ENCODE measurements around the gene WFDC1. TPM values are rescaled to one million over a fixed set of nuclear protein-coding genes. Genes with fewer than 3 reads are reported as not detected.

The WFDC1 gene
- polyA plus RNA-seq, 1 of the 3 experiments (the other 2 are of a cell fraction) = 0.03 TPM

DNA sequence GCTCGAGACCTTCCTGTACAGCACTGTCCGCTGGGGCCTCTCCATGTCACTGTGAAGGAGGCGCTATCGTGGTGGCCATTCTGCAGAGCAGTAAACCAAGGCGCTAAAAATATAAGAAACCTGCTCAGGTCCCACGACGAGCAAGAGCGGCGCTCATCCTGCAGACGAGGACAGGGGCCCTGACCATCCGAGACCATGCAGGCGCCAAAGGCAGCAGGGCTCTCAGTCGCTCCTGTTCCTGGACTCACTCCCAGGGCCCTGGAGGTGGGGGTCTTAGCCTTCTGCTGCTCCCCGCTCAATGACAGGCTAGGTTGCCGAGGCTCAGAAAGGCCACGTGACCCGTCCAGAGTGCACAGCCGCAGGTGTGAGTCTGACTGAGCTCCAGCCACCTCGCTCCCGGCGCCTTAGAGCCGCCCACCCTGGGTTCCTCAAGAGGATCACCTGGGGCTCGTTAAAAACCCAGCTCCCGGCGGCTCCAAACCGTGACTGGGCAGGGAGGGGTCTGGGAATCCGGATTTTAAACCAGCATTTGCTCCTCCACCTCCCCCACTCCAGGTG lies 73.2 kb downstream of the WFDC1 start:
- Histone ChIP-seq H3K9ac (no peak overlapping the region), H4K20me1 (ENCODE audit: insufficient read depth) (no peaks in the 10 kb centered on the region), H3F3A (replicated peaks; ENCODE audit: insufficient read depth) (no peaks in the 10 kb centered on the region), H3K4me2 (no peak overlapping the region), H3K27ac (ENCODE audit: low read depth in 2 of 2, low read length in 1 of 2) (no peak overlapping the region), H3K27me3 (ENCODE audit: insufficient read depth) (peaks cover 70% of the 10 kb centered on the region), H3K9me2 (no peaks in the 10 kb centered on the region), H3K9me3 (no peaks in the 10 kb centered on the region), H3K4me1 (ENCODE audit: control insufficient read depth in 1 of 2, insufficient read depth in 2 of 2, low read depth in 1 of 2, low read length in 1 of 2) (no peaks in the 10 kb centered on the region), H3K36me3 (replicated peaks in 1 of 2; ENCODE audit: control insufficient read depth in 1 of 2, insufficient read depth in 2 of 2, low read length in 1 of 2) (no peaks in the 10 kb centered on the region), H3K79me2 (ENCODE audit: insufficient read depth) (no peaks in the 10 kb centered on the region), H2AFZ (ENCODE audit: low read depth) (no peak overlapping the region), H3K4me3 (ENCODE audit: low read depth in 2 of 2, low read length in 1 of 2) (no peak overlapping the region)
- 38% methylated on average over 14 of the region's 27 CpGs for WGBS (ENCODE audit: low lambda C conversion rate)
- TF ChIP-seq, protein P1, sequence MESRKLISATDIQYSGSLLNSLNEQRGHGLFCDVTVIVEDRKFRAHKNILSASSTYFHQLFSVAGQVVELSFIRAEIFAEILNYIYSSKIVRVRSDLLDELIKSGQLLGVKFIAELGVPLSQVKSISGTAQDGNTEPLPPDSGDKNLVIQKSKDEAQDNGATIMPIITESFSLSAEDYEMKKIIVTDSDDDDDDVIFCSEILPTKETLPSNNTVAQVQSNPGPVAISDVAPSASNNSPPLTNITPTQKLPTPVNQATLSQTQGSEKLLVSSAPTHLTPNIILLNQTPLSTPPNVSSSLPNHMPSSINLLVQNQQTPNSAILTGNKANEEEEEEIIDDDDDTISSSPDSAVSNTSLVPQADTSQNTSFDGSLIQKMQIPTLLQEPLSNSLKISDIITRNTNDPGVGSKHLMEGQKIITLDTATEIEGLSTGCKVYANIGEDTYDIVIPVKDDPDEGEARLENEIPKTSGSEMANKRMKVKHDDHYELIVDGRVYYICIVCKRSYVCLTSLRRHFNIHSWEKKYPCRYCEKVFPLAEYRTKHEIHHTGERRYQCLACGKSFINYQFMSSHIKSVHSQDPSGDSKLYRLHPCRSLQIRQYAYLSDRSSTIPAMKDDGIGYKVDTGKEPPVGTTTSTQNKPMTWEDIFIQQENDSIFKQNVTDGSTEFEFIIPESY (IDR thresholded peaks at IDR 0.05; ENCODE audit: borderline replicate concordance, low read depth) = no peak
- no peak for DNase-seq
- CTCF ChIA-PET = no interaction called here
- POLR2A ChIA-PET = no interaction called here

DNA sequence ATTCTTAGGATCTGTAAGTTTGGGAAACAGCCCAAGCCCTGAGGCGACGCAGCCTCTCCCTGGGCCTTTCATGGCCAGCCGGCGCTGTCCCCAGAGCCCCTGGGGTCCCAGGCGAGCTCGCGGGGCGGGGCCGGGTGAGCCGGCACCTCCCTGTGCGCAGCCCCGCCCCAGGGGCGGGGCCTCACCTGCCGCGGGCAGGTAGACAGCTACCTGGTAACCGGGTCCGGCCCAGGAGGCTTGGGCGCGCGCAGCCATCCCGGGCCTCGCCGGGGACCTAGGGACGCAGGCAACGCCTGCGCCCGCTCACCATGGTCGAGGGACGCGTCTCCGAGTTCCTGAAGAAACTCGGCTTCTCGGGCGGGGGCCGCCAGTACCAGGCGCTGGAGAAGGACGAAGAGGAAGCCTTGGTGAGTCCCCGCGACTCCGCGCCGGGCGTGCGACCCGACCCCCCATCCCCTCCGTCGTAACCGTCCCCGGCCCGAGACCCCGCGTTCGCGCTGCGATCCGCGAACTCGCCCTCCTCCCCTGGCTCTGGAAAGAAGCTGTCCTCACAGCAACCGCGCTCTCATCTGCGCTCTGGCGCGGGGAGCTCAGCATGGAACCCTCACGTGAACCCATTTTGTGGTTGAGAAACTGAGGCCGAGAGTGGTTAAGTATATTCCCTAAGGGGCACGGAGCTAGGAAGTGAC lies 73.8 kb downstream of the WFDC1 start, which contains the start of gene ATP2C2:
TSS of gene ATP2C2 (plus strand) at position 231 of the 689 bp plus-strand sequence. CDS start at position 309, 78 bp downstream.
- H3K4me1 ChIP-seq (ENCODE audit: control insufficient read depth in 1 of 2, insufficient read depth in 2 of 2, low read depth in 1 of 2, low read length in 1 of 2) = no peaks in the 10 kb centered on the region
- no peak within 1 kb of the TSS for H3K27ac ChIP-seq (ENCODE audit: low read depth in 2 of 2, low read length in 1 of 2)
- H3K27me3 ChIP-seq (ENCODE audit: insufficient read depth) = peaks cover 70% of the 10 kb centered on the region
- no peaks in the 10 kb centered on the region for H3K9me3 ChIP-seq
- no peak within 1 kb of the TSS for H3K9ac ChIP-seq
- H3K9me2 ChIP-seq = no peaks in the 10 kb centered on the region
- WGBS (ENCODE audit: low lambda C conversion rate) = 2% methylated on average over 32 of the region's 66 CpGs
- DNase-seq = peak; percentile 38
- H3K4me3 ChIP-seq (ENCODE audit: low read depth in 2 of 2, low read length in 1 of 2) = no peak within 1 kb of the TSS
- CTCF ChIA-PET = interaction anchor here (0.7 to 1.0 kb wide), 2 partner anchors 25 to 70 kb away, joined by 3 read pairs; no protein-coding TSS in a partner anchor
- H3K36me3 ChIP-seq (replicated peaks in 1 of 2; ENCODE audit: control insufficient read depth in 1 of 2, insufficient read depth in 2 of 2, low read length in 1 of 2) = no peaks in the 10 kb centered on the region
- H4K20me1 ChIP-seq (ENCODE audit: insufficient read depth) = no peaks in the 10 kb centered on the region
- no peaks in the 10 kb centered on the region for H3F3A ChIP-seq (replicated peaks; ENCODE audit: insufficient read depth)
- no peak within 1 kb of the TSS for H2AFZ ChIP-seq (ENCODE audit: low read depth)
- no peaks in the 10 kb centered on the region for H3K79me2 ChIP-seq (ENCODE audit: insufficient read depth)
- TF ChIP-seq, protein P2, sequence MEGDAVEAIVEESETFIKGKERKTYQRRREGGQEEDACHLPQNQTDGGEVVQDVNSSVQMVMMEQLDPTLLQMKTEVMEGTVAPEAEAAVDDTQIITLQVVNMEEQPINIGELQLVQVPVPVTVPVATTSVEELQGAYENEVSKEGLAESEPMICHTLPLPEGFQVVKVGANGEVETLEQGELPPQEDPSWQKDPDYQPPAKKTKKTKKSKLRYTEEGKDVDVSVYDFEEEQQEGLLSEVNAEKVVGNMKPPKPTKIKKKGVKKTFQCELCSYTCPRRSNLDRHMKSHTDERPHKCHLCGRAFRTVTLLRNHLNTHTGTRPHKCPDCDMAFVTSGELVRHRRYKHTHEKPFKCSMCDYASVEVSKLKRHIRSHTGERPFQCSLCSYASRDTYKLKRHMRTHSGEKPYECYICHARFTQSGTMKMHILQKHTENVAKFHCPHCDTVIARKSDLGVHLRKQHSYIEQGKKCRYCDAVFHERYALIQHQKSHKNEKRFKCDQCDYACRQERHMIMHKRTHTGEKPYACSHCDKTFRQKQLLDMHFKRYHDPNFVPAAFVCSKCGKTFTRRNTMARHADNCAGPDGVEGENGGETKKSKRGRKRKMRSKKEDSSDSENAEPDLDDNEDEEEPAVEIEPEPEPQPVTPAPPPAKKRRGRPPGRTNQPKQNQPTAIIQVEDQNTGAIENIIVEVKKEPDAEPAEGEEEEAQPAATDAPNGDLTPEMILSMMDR (IDR thresholded peaks at IDR 0.05) = no peak
- TF ChIP-seq CHD2 (IDR thresholded peaks at IDR 0.05; ENCODE audit: low read length, partially characterized antibody) = no peak
- TF ChIP-seq RXRA (IDR thresholded peaks at IDR 0.05; ENCODE audit: borderline replicate concordance, low read depth) = no peak
- no peak for TF ChIP-seq TAF1 (IDR thresholded peaks at IDR 0.05; ENCODE audit: borderline replicate concordance, low read depth, low read length)
- no peak for TF ChIP-seq SMC3 (IDR thresholded peaks at IDR 0.05; ENCODE audit: low read depth, low read length)
- H3K4me2 ChIP-seq = peak within 1 kb of the TSS; percentile 33; the same call in 1 of the 2 replicates
- POLR2A ChIA-PET = interaction anchor here (0.6 kb wide), 1 partner anchor 102 kb away, joined by 5 read pairs; no protein-coding TSS in a partner anchor
